Islet of Langerhans (tissue), 1 donor: Measurements from ENCODE around the gene GTF2H2C.
"Not testable (repeated sequence)": the region's sequence is repeated elsewhere in the genome, so short reads cannot be mapped to it uniquely, and the experiment has no call there.

Source experiments
- FAIRE-seq: peaks from one replicate; lab custom pipeline; 2011; peaks lifted over from hg19 to GRCh38; lab: Jason Lieb, UNC

Gene GTF2H2C

DNA sequence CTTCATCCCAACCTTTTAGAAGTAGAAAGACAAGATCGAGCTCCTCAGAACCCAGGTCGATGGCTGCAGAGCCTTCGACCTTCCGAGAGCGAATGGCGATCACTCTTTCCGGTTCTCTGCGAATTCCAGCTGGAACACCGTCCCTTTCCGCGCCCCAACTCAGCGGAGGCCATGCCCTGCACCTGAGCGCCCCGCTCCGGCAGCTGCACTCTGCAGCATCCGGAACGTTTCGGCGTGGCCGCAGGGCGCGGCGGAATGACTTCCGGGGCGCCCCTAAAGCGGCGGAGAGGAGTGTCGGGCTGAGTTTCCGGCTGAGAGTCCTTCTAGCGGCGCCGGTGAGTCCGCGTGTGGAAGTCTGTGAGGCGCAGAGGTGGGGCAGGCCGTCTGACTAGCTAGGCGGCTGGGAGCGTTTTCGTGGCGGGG is at the start of gene GTF2H2C:
Gene GTF2H2C (plus strand): TSS at position 284 of the 423 bp plus-strand sequence. CDS start 4,942 bp downstream, outside the sequence.
- FAIRE-seq: not testable (repeated sequence)

DNA sequence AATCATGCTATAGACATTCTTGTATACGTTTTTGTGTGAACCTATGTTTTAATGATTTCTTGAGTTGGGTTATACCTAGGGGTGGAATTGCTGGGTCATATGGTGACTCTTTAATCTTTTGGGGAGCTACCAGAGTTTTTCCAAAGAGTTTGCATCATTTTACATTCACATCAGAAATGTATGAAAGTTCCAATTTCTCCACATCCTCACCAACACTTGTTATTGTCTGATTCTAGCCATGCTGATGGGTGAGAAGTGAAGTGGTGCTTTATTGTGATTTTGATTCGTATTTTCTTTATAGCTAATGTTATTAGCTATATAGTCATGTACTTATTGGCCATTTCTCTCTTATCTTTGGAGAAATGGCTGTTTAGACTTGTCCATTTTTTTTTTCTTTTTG is 49.3 kb upstream of the GTF2H2C start:
- no peak for FAIRE-seq

- no peak for FAIRE-seq
Observed at GRCh38 chr5:69512740-69513260, 47.2 kb upstream of the GTF2H2C start.

DNA sequence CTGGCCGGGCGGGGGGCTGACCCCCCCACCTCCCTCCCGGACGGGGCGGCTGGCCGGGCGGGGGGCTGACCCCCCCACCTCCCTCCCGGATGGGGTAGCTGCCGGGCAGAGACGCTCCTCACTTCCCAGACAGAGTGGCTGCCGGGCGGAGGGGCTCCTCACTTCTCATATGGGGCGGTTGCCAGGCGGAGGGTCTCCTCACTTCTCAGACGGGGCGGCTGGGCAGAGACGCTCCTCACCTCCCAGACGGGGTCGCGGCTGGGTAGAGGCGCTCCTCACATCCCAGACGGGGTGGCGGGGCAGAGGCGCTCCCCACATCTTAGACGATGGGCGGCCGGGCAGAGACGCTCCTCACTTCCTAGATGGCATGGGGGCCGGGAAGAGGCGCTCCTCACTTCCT is 44.4 kb upstream of the GTF2H2C start:
- not testable (repeated sequence) for FAIRE-seq

GRCh38 chr5:69516769-69517168 is 43.2 kb upstream of the GTF2H2C start:
- no peak for FAIRE-seq

DNA sequence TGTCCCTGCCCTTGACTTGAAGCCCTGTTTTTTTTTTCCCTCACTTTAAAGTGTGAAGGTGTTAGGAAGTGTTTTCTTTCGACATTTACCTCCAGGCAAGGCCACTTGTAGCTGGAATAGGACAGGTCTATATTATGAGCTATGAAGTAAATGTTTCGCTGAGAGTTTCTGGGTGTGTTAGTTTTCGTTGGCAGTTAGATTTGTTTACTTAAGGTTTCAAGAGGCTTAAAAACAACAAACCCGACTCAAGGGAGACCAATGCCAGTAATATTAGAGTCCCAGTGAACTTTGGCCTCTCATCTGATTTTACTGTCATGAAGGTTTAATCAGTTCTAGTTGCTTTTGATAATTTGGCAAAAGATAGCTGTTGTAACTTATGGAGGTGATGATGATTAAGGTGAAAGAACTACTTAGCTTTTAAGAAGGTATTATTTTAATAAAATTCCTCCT is 42.2 kb upstream of the GTF2H2C start:
- FAIRE-seq: peak; percentile 79

DNA sequence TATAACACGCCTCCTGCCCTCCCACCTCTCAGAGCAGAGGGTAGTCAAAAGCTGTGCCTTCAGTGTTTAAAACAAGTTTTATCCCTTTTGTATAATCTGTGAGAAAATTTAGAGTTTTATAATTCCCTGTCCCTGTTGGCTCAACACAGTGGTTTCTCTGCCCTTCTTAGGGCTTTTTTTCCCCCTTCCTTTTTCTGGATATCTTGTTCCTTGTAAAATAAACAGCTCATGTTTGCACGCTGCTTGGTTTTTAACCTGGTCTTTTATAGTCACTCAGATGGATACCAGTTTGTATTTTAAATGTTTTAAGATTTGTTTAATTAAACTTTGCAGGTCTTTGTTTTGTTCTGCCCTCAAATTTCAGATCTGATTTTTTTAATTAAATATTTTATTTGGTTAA is 40.7 kb upstream of the GTF2H2C start:
- FAIRE-seq: no peak

GRCh38 chr5:69522035-69522434 is 38.0 kb upstream of the GTF2H2C start:
- no peak for FAIRE-seq

- FAIRE-seq: no peak
Observed at GRCh38 chr5:69525490-69525889, 34.5 kb upstream of the GTF2H2C start.

- no peak for FAIRE-seq
Observed at GRCh38 chr5:69526660-69527059, 33.3 kb upstream of the GTF2H2C start.

GRCh38 chr5:69527128-69527770 is 32.7 kb upstream of the GTF2H2C start:
- FAIRE-seq: no peak

GRCh38 chr5:69528035-69528434 is 32.0 kb upstream of the GTF2H2C start:
- no peak for FAIRE-seq

DNA sequence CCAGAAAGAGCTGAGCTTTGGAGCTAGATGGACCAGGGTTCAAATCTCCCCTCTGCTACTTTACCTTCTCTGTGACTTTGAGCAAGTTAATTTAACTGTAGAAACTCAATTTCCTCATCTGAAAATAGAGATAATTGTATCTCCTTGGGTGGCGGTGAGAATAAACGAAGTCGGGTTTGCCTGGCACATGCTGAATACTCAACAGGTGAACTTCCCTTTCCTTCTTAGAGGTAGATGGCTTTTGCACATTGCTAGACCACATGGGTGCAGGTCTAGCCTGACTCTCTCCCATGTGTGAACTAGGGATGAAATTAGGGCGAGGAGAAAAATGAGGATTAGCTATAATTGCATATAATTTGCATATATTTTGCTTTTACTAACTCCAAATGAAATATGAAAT is 31.4 kb upstream of the GTF2H2C start:
- FAIRE-seq: no peak

- FAIRE-seq: no peak
Observed at GRCh38 chr5:69530561-69531405, 29.2 kb upstream of the GTF2H2C start.

- no peak for FAIRE-seq
Observed at GRCh38 chr5:69531406-69531801, 28.6 kb upstream of the GTF2H2C start.

DNA sequence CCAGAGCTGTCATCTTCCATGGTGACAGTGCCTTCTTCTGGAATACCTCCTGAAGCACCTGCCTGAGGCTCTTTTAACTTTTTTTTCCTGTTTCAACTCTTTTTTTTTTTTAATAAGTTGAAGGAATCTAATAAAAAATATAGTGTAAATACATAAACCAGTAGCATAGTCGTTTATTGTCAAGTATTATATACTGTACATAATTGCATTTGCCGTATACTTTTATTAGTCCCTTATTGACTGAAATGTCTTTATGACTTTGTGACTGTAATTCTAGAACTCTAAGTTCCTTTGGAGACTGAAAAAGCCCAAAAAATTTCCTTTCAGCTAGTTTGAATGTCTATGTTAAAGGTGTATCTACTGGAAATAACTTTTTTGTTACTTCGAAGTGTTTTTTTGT is 22.1 kb upstream of the GTF2H2C start:
- not testable (repeated sequence) for FAIRE-seq

DNA sequence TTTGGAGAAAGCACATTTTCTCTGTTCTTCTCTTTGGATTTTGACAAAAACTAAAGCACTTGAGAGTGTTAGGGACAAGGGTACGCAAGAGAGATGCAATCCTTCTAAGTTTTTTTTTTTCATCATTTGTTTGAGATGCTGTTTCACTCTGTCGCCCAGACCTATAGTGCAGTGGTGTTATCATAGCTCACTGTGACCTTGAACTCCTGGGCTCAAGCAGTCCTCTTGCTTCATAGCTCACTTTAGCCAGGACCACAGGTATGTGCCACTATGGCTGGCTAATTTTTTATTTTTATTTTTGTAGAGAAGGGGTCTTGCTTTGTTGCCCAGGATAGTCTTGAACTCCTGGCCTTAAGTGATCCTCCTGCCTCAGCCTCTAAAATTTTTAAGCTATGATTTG is 21.3 kb upstream of the GTF2H2C start:
- FAIRE-seq: not testable (repeated sequence)

- FAIRE-seq: not testable (repeated sequence)
Observed at GRCh38 chr5:69541347-69541746, 18.6 kb upstream of the GTF2H2C start.

DNA sequence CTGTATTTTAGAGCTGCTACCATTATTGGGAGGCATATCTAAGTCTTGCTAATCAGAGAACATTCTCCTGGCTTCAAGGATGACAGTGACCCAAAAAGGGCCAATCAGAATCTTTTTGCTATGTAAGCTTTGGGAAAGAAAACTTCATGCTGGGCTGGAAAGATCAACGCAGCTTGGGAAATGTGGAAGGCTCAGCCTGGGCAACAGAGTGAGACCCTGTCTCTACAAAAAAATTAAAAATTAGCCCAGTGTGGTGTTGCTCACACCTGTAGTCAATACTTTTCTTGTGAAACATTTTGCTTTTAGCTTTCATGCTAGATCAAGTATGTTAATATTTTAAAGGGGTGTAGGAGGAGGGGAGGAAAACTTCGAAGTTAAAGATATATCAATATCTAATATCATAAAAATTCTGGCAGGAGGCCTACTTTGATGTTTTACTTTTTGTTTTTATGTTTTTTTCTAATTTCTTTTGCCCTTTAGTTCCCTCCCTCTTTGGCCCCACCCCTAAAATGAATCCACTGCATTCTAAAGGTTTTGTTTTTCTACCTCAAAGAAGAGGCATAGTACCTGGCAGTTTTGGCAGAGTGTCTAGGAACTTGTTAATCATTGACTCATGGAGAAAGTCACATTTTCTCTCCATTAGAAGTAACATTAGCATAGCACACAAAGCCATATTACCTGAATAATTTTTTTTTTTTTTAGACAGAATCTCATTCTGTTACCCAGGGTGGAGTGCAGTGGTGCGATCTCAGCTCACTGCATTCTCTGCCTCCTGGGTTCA is 17.0 kb upstream of the GTF2H2C start:
- peak; percentile 83 for FAIRE-seq

DNA sequence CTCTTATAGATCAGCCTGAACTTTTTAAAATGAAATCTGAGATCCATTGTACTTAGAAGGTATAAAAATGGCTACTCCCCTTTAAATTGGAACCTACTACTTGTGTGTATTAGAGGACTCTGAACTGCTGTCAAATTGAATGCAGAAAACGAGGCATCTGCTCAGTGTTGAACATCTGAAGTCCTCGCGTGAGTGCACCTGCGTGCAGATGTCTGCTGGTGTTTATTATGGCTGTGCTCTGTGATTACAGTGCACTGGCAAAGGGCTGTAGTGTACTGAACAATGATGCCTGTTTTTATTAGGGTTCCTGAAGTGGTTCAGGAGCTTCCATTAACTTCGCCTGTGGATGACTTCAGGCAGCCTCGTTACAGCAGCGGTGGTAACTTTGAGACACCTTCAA is 15.4 kb upstream of the GTF2H2C start:
- FAIRE-seq: not testable (repeated sequence)

DNA sequence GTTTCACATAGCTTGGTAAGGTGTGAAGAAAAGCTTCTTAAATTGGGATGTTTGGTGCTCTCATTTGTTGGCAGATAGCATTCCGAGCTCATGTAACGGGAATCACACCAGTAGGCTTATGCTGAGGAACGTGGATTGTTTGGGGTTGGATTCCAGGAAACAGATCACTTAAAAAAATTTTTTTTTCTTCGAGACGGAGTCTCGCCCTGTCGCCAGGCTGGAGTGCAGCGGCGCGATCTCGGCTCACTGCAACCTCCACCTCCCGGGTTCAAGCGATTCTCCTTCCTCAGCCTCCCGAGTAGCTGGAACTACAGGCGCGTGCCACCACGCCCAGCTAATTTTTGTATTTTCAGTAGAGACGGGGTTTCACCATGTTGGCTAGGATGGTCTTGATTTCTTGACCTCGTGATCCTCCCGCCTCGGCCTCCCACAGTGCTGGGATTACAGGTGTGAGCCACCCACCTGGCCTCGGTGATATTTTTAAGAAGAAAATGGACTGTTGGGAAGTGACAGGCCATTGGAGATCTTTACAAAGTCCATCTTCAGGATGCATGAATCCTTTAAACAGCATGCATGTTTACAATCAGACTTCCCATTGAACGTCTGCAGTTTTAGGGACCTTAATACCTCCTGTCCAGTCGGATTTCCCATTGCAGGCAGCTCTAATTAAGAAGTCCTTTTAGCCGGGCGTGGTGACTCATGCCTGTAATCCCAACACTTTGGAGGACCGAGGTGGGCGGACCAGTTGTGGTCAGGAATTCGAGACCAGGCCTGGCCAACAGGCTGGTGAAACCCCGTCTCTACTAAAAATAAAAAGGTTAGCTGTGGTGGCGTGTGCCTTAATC is 818 bp downstream of the GTF2H2C start:
- not testable (repeated sequence) for FAIRE-seq

- FAIRE-seq: not testable (repeated sequence)
Observed at GRCh38 chr5:69566172-69566571, 6.2 kb downstream of the GTF2H2C start.
